ENCODE results near the gene UPK3A. TPM values are rescaled to one million over a fixed set of nuclear protein-coding genes. Genes with fewer than 3 reads are reported as not detected.

Gene UPK3A
- total and polyA plus RNA-seq, 10 of the 15 experiments (the other 5 are each of a cell fraction or from before 2014, with no cell fraction given) = not detected

DNA sequence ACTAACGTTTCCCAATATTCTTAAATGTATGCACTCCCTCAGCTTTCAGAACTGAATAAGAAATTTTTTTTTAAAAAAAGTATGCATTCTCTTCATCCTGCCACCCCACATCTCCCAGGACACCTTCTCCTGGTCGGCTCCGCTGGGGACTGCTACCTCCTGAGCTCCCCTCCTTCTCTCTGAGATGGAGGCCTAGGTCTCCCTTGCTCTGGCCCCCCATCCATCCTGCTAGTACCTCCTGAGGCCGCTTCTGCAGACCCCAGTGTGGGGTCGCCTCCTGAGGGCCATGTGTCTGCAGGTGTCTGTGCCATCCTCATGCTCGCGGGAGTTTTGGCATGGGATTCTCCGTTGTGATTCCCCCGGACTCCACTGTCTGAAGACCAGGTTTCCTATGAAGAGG is 52.8 kb downstream of the UPK3A start:
- Histone ChIP-seq H3K4me1 (ENCODE audit: control insufficient read depth, insufficient read depth, low read length) (no peaks in the 10 kb centered on the region), H4K20me1 (ENCODE audit: control insufficient read depth, insufficient read depth) (no peaks in the 10 kb centered on the region), H3K4me3 (no peak overlapping the region), H3K9me3 (replicated peaks; ENCODE audit: control insufficient read depth, insufficient read depth, low read length) (no peaks in the 10 kb centered on the region), H3K4me2 (ENCODE audit: control insufficient read depth, insufficient read depth) (no peak overlapping the region), H3K36me3 (ENCODE audit: control insufficient read depth in 2 of 2, insufficient read depth in 2 of 2, low read length in 1 of 2) (peaks cover 9 to 15% of the 10 kb centered on the region in 2 experiments; a peak in 3 of 4 replicates), H3K9ac (ENCODE audit: control insufficient read depth, insufficient read depth, low read length) (no peak overlapping the region), H3K27ac (ENCODE audit: control insufficient read depth, insufficient read depth) (no peak overlapping the region), H3K27me3 (replicated peaks in 1 of 2; ENCODE audit: control insufficient read depth in 2 of 2, insufficient read depth in 2 of 2, low read length in 1 of 2) (no peaks in the 10 kb centered on the region), H2AFZ (ENCODE audit: control insufficient read depth, low read depth, low read length) (no peak overlapping the region), H3K79me2 (ENCODE audit: control insufficient read depth, insufficient read depth, low read length) (no peaks in the 10 kb centered on the region)
- TF ChIP-seq SPI1 (IDR thresholded peaks at IDR 0.05; ENCODE audit: borderline replicate concordance, insufficient read depth, low read depth, low read length) (no peak), ZNF622 (IDR thresholded peaks at IDR 0.05) (no peak), ASH2L (IDR thresholded peaks at IDR 0.05; ENCODE audit: borderline replicate concordance, low read depth) (no peak), IKZF1 (conservative IDR thresholded peaks at IDR 0.05) (no peak), BCL11A (IDR thresholded peaks at IDR 0.05; ENCODE audit: low read depth, low read length) (no peak), SREBF2 (IDR thresholded peaks at IDR 0.05; ENCODE audit: low read length) (no peak)
- TF ChIP-seq, protein P1, sequence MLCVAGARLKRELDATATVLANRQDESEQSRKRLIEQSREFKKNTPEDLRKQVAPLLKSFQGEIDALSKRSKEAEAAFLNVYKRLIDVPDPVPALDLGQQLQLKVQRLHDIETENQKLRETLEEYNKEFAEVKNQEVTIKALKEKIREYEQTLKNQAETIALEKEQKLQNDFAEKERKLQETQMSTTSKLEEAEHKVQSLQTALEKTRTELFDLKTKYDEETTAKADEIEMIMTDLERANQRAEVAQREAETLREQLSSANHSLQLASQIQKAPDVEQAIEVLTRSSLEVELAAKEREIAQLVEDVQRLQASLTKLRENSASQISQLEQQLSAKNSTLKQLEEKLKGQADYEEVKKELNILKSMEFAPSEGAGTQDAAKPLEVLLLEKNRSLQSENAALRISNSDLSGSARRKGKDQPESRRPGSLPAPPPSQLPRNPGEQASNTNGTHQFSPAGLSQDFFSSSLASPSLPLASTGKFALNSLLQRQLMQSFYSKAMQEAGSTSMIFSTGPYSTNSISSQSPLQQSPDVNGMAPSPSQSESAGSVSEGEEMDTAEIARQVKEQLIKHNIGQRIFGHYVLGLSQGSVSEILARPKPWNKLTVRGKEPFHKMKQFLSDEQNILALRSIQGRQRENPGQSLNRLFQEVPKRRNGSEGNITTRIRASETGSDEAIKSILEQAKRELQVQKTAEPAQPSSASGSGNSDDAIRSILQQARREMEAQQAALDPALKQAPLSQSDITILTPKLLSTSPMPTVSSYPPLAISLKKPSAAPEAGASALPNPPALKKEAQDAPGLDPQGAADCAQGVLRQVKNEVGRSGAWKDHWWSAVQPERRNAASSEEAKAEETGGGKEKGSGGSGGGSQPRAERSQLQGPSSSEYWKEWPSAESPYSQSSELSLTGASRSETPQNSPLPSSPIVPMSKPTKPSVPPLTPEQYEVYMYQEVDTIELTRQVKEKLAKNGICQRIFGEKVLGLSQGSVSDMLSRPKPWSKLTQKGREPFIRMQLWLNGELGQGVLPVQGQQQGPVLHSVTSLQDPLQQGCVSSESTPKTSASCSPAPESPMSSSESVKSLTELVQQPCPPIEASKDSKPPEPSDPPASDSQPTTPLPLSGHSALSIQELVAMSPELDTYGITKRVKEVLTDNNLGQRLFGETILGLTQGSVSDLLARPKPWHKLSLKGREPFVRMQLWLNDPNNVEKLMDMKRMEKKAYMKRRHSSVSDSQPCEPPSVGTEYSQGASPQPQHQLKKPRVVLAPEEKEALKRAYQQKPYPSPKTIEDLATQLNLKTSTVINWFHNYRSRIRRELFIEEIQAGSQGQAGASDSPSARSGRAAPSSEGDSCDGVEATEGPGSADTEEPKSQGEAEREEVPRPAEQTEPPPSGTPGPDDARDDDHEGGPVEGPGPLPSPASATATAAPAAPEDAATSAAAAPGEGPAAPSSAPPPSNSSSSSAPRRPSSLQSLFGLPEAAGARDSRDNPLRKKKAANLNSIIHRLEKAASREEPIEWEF (IDR thresholded peaks at IDR 0.05; ENCODE audit: insufficient replicate concordance, low read depth, low read length) = no peak
- DNase-seq (ENCODE audit: low read depth, low spot score) (no peak), FAIRE-seq (no peak), ATAC-seq (no peak)
- SMC1A ChIA-PET (ENCODE audit: uncharacterized antibody, unreplicated experiment) = no interaction called here
- CTCF ChIA-PET = no interaction called here
- BruUV-seq (replicated peaks) = no TSS peak
- POLR2A ChIA-PET = no interaction called here
- in situ Hi-C loops (cut with MboI) (no loop called here), intact Hi-C loops (cut with micrococcal nuclease; ENCODE audit: unreplicated experiment) (no loop called here)
- RAD21 ChIA-PET (ENCODE audit: unreplicated experiment) = no interaction called here
- WGBS (ENCODE audit: insufficient coverage, insufficient replicate concordance, low lambda C conversion rate, missing lambda C conversion rate) = 84% methylated on average over 9 of the region's 9 CpGs
